Stomach (tissue), 4 donors: ENCODE data around the gene ADCY7.

Source experiments
- EP300 ChIP-seq: sonication (generic); formaldehyde crosslinking; IDR thresholded peaks from one replicate; pipeline ENCODE4 v1.6.1; 2017; ENCODE audit warnings: antibody characterized with exemption
- POLR2AphosphoS5 ChIP-seq, 3 donors: sonication (generic); formaldehyde crosslinking; IDR thresholded peaks; one replicate each; pipeline ENCODE4 v1.6.1; 2016; ENCODE audit warnings: antibody characterized with exemption in 3 of 3
- TF ChIP-seq, protein P1 (sequence below), 7 experiments: fragments of 450-650 bp in 4 of 7; fragments of 200-600 bp in 3 of 7; sonication (generic) in 3 of 7; IDR thresholded peaks; one replicate each; pipeline ENCODE4 v1.5.1; 2016 to 2019; ENCODE audit warnings: antibody characterized with exemption in 7 of 7, control low read depth in 2 of 7, mild to moderate bottlenecking in 1 of 7

DNA sequence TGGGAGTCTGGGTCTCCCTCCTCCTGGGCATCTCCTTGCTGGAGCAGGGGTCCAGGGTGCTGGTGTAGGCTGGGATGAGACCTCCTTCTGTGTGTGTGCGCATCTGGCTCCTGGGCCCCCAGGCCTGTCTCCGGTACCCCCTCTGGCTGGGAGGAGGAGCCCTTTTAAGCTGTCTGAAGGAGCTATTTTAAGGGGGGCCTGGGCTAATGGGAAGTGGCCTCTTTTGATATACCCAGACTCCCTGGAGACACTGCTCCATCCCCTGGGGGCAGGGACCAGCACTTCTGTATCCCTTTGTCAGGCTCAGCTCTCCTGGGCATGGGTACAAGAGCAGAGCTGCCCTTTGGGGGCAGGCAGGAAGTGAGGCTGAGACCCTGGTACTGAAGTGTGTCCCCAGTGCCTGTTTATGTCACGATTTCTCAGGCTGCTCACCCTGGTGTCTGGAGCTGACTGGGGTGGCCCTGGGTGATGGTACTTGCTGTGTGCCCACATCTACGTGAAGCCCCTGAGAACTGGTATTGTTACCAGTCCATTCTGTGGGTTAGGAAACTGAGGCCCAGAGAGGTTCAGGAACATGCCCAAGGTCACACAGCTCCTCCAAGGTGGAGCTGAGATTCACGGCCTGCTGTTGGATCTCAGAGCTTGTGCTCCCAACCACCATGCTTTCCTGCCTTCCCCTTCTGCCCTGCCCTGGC is 6.5 kb downstream of the ADCY7 start:
- TF ChIP-seq, protein P1, sequence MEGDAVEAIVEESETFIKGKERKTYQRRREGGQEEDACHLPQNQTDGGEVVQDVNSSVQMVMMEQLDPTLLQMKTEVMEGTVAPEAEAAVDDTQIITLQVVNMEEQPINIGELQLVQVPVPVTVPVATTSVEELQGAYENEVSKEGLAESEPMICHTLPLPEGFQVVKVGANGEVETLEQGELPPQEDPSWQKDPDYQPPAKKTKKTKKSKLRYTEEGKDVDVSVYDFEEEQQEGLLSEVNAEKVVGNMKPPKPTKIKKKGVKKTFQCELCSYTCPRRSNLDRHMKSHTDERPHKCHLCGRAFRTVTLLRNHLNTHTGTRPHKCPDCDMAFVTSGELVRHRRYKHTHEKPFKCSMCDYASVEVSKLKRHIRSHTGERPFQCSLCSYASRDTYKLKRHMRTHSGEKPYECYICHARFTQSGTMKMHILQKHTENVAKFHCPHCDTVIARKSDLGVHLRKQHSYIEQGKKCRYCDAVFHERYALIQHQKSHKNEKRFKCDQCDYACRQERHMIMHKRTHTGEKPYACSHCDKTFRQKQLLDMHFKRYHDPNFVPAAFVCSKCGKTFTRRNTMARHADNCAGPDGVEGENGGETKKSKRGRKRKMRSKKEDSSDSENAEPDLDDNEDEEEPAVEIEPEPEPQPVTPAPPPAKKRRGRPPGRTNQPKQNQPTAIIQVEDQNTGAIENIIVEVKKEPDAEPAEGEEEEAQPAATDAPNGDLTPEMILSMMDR (IDR thresholded peaks at IDR 0.05): no peak
- TF ChIP-seq POLR2AphosphoS5 (IDR thresholded peaks at IDR 0.05): no peak
- TF ChIP-seq EP300: no peak
